OCI-LY3 (cell line): ENCODE measurements around the gene TMEM132C.

Source experiments
- CTCF ChIP-seq: fragments of 200-600, 300-600 bp; sonication (generic); IDR thresholded peaks from 2 replicates; pipeline ENCODE4 v1.5.1; 2014; ENCODE audit warnings: antibody characterized with exemption, low read length, low read depth
- EZH2phosphoT487 ChIP-seq: fragments of 200-600 bp; shearing (Covaris generic); IDR thresholded peaks from 2 replicates; pipeline ENCODE4 v1.6.1; 2018; ENCODE audit warnings: antibody characterized with exemption, mixed run types, low read depth

- TF ChIP-seq CTCF (peak; percentile 21; the same call in 1 of the 2 replicates), EZH2phosphoT487 (no peak)
Measured at GRCh38 chr12:128671528-128672042, 404.6 kb downstream of the TMEM132C start.
